ENCODE results near the gene TMEM63B.
"Not testable (repeated sequence)": the region's sequence is repeated elsewhere in the genome, so short reads cannot be mapped to it uniquely, and the experiment has no call there.

The TMEM63B gene

DNA sequence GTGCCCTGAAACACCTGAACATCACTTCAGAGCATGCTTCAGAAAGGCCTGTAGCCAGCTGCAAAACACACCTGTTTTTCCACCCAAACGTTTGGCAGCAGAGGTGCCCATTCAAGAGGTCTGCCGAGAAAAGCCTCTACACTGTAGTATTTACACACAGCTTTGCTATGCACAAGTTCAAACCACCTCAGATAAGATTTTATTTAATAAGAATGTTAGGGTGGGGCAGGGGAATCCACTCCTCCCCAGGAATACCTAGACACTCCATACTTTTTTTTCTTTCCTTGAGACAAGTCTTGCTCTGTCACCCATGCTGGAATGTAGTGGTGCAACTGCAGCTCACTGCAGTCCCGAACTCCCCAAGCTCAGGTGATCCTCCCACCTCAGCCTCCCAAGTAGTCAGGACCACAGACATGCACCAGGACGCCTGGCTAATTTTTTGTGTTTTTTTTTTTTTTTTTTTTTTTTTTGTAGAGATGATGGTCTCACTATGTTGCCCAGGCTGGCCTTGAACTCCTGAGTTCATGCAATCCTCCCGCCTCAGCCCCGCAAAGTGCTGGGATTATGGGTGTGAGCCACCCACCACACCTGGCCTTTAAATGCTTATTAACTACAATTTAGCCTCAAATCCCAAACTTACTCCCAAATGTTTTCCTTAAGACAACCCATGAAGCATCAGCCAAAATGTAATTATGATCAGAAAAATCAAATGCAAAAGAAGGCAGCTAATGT lies 9.8 kb upstream of the TMEM63B start:
- no peak for DNase-seq

DNA sequence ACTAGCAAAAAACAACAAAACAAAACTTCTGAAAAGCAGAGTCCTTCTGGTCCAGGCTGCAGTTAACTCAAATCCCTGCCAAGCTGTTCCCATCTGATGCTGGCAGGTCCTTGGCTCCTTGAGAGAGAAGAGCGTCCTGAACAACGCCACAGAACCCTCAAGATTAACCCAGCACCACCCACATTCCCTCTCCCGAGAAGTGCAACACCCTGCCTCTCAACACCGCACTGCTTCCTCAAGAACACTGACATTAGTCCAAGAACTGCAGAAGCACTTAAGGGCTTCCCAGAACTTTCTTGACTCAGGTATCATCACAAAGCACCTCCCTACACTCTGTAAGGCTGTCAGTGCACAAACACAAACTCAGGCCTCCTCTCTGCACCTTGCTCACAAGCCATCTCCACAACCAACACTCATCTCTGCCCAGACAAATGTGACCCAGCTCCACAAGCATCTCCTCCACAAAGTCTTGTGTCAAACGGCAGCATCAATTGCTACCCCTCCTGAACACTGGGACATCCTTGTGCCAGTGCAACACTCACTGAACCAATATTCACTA lies 7.6 kb upstream of the TMEM63B start:
- no peak for DNase-seq

DNA sequence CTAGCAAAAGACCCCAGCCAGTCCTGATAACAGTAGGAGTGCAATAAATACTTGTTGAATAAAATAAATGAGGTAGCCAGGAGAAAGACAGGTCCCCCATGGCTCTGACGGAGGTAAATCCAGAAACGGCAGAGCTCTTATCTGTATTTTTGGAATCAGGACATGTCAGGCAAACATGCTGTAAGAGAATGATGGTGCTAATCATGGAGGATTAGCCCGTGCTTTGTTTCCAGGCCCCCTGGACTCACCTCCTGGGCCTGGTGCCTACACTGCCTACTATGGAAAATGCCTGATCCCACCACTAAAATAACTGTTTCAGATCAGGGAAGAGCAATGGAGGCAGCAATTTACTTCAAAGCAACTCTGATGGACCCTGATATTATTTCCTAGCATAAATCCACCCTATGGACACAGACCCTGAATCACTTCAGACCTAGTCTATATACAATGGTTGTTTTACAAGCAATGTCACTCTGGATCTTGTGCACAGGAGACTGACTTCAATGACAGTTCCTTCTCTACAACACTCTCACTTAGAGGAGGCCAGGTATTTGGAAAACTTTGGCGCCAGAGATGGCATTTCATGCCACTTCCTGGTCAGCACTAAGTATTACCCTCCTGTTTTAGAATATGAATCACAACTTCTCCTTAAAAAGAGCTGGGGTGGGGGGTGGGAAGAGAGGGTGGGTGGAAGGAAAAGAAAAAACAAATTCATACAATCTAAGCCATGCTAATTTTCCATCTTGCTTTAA lies 6.5 kb upstream of the TMEM63B start:
- DNase-seq, result no peak

DNA sequence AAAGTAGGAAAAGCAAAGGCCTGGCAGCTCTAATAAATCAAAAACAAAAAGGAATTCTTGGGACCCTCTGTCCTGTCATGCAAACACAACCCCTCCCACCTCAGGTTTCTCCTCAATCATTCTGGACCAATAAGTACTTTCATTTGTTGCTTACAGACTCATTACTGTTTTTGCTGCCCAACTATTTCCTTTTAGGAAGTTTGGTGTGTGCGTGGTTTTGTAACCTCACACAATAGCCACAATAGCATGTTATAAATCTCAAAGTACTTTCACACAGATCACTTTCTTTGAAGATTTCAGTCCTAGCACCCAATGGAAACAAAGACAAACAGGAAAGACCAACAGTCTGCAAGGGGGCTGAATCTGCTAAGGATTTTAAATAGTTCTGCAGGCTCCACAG lies 4.6 kb upstream of the TMEM63B start:
- no peak for DNase-seq

DNA sequence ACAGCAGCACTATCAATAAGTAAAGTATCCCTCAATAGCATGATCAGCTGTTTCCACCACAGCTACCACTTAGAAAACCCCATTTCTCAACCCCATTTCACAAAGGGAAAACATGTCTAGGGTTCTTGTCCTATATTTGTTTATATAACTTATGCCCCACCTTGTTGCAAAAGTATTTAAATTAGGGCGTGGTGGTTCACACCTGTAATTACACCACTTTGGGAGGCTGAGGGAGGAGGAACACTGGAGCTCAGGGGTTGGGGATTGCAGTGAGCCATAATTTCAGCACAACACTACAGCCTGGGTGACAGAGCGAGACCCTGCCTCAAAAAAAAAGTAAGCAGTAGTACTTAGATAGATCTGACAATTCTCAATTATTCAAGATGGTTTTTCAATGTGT lies 3.8 kb upstream of the TMEM63B start:
- DNase-seq, result no peak

DNA sequence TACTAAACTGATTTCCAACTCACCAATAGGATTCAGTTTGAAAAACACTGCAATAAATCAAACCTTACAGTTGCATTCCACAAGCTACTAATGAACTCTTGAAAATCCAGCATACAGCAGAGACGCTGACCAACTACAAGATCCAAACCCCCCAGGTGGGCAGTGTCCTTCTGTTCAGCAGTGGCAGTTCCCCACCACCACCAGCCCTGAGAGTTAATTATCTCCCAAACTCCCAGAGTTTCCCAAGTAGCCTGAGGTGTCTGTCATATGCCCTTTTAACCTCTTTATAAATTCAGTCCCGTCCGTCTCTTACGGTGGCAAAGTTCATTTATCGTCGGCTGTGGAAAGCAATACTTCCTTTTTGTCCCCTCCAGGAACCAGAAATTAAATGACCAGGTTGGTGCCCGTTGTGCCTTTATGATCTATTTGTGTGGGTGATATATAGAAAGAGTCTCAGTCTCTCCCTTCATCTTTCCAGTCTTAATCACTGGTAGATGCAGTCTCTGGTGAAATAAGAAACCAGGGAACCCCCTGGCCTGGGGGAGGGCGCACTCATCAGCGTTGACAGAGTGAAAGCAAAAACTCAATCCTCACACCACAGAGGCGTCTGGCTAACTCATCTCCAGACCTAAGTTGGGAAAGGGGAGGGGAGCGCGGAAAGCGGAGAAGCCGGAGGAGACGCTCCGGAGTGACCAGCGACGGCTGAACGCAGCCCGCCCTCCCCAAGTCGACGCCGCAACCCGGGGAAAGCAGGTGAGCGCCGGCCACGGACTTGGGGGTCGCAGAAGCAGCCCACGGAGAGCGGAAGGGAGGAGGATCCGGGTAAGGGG lies 819 bp upstream of the TMEM63B start:
- DNase-seq, result no peak

DNA sequence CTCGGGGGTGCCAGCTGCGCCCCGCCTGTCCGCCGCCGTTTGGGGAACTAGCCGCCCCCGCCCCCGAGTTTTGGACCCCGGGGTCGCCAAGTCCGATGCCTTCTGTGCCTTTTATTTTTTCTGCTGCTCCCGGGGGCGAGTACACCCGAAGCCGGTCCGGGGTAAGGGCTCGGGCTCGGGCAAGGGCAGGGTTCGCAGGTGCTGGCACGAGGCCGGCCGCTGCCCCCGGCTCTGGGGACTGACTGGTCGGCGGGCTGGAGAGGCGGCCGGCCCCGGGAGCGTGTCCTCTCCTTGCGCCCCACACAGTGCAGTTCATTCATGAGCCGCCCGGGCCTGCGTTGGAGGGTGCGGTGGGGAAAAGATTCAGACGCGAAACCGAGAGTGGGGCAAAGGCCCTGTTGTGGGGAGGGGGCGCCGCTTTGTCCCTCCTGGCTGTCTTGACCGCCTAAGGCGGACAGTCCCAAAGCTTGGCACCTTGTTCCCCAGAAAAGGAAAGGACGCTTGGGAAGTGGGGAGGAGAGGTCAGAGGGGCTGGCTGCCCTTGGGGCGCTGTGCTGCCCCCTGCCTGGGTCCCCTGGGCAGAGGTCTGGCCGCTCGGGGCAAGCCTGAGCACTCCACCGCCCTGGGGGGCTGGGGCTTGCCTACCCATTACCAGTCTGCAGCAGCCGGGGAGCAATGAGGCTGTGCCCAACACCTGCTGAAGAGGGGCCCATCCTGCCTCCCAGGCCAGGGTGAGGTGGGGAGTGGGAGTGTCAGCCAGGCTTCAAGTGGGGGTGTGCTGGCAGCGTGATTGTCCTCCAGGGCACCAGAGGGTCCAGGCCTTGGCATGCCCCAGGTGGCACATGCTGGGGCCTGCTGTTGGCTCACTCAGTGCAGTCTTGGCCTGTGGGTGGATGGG lies 915 bp downstream of the TMEM63B start:
- DNase-seq, result no peak

DNA sequence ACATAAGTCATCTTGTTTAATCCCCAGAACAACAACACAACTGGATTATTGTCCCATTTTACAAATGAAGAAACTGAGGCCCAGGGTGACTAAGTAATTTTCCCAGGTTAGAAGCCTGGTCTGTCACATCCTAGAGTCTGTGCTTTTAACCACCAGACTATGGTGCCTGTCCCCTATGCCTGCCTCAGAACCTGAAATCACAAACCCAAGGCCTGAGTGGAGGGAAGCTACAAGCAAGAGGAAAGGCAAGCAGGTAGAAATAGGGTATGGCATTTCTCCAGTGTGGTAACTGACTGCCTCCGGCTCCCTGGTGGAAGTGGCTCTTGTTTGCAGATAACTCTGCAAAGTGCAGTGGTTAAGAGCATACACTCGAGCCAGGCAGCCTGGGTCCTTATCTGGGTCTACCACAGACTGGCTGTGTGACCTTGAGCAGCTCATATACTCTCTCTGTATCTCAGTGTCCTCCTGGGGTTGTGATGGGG lies 2.5 kb downstream of the TMEM63B start:
- no peak for DNase-seq

DNA sequence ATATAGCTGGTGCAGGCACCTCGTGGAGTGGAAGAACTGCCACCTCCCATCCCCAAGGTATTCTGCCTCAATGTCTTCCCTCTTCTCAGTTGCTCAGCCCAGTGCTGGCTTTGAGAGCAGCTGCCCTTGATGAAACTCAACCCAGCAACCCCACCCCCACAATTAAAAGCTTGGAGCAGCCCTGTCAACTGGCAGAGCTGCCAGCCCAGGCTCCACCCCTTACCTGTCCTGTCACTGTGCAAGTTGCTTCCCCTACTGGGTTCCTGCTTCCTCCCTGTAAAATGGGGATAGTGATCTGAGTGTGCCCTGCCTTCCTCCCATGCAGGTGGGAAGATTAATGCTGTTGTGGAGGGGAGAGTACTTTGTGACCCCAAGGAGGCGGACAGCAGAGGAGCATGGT lies 4.5 kb downstream of the TMEM63B start:
- no peak for DNase-seq

DNA sequence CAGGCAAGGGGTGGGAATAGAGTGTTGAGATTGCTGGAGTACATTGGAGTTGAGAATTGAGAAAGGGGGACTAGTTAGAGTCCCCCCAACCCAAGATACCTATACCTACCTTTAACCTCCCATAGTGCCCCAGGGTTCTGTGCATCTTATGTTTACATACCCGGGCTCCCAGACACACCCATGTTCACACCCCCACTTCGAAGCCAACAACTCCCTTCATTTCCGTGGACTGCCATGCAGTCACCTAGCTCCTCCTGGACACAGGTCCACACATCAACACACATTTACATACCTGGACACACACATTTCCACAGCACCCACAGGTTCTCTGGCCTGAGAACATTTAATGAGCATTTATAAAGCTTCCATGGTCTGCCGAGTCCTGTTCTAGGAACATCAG lies 5.1 kb downstream of the TMEM63B start:
- no peak for DNase-seq

DNA sequence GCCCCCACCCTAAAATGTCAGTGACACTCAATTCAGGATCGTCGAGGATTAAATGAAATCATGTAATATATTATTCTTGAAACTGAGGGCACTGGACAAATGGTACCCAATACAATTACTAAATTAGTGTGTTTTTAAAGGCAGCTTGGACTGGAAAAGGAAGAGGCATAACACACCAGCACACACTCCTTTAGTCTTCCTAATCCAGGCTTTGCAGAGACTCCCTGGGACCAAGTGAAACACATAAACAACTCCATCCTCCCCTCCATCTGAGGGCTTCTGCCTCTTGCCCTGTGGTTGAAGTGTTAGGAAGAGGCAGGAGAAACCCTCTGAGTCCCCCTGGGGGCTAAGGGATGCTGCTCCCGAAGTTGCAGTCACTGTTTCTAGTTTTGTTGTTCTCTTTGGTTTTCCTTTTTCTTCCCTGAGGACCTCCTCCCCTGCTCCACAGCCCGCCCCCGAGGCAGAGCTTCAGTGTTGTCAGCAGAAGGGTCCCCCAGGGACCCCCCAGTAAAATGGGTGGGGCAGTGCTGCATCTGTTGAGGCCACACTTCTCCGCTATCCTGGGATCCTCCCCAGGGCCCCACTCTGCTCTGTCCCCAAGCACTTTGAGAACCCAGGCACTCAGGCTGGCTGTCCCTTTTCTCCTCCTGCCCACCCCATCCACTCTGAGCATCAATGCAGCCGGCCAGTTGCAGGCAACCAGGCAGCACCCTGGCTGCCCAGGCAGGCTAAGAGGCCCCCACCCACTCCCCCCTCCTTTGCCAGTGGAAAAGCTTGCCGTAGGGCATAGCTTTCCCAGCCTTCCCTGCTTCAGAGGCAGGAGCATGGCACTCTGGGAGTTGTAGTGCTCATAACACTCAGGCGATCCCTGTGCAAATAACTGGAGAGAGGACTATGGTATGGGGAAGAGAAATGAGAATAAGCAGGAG lies 5.9 kb downstream of the TMEM63B start:
- no peak for DNase-seq

DNA sequence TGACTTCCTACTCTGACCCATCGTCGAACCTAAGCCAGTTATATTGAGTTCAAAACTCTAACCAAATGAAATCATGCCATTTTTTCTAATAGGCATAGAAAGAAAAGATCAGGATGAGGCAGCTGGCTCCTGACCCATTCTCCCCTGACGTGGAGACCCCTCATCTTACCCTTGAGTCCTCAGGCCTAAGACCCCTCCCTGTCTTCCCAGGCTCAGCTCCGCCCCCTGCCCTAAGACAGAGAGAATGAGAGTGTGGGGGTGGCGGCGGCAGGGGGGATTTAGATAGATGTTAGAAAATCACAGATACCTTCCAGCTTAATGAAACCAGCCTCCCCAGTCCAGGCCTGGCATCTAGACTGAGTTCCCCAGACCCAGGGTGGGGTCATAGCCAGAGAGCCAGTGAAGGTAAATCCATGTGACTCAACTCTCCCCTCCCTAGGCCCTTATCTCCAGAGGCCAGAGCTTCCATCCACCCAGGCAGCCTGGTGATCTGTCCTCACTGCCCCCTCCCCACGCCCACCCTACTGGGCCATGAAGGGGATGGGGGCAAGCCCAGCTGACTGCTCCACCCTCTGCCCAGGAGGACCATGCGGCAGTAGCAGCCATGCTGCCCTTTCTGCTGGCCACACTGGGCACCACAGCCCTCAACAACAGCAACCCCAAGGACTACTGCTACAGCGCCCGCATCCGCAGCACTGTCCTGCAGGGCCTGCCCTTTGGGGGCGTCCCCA lies 6.8 kb downstream of the TMEM63B start:
- DNase-seq, result no peak

DNA sequence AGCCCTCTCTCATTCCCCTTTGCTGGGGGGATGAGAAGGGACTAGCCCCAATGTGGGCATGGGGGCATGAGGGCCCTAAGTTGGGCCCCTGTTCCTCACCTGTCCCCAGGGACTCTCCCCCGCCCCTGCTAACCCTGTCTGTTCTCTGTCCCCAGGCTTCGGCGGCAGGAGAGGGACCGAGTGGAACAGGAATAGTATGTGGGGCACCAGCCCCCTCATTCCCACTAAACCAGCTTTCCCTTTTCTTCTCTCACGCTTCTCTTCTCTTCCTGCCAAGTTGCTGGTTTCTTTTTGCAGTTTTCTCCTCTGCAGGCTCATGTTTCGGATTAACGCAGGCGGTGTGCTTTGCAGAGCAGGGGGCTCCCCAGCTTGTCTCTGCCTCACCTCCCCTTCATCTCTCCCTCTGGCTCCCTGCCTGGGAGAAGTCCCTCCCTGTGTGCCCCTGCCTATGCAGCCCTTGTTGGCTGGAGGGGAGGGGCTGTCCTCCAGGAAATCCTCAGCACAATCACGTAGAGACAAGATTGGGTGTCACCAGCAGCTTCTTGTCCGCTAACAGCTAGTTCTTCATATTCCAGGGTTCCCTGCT lies 7.9 kb downstream of the TMEM63B start:
- DNase-seq, result no peak

DNA sequence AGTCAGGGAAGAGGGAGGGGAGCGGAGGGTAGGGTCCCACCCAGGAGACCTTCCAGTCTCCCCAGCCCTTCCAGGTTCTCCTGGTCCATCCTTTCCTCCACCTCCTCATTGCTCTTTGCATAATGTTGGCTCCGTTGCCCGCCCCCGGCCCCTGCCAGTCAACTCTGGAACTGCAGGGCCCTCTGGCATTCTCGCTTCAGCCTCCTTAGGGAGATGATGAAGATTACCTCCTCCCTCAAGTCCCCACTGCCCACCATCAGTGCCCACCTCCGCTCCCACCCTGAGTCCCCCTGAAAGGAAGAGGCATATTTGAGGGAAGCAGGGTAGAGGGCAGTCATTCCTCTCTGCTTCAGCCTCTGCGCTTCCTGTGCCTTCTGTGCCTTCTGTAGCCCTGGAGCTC lies 8.5 kb downstream of the TMEM63B start:
- DNase-seq, result no peak

DNA sequence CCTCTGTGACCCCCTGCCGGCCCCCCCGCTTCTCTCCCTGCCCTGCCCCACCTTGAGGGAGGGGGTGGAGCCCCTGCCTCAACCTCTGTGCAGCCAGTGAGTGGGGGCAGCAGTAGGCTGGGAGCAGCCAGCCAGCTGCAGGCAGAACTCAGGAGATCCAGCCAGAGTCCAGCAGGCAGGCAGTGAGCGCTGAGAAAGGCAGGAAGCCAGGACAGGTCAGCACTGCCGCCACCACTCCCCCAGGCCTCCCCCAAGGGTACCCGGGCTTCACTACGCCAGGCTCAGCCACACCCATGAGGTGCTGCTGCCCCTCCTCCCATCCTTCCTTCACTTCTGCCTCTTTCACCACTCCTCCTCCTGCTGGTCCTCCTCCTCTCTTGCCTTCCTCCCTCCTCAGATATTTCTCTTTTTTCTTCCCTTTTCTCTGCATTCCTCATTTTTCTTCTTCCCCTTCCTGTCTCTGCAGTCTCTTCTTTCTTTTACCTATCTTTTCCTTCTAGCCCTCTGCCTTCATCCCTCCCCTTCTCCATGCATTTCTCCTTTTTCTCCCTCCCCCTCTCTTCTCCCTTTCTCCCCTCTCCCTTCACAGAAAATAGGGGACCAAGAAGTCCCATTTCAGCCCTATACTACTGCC lies 11.5 kb downstream of the TMEM63B start:
- DNase-seq, result no peak

DNA sequence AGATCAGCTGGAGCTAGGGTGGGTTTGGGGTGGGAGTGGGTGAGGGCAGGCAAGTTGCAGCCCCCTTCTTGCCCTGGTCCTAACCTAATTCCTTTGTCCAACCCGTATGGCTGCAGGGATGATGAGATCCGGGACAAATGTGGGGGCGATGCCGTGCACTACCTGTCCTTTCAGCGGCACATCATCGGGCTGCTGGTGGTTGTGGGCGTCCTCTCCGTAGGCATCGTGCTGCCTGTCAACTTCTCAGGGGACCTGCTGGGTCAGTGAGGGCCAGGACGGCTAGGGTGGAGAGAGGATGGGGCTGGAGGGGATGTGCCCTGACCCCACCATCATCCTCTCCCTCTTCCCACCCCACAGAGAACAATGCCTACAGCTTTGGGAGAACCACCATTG lies 12.0 kb downstream of the TMEM63B start:
- DNase-seq, result no peak

DNA sequence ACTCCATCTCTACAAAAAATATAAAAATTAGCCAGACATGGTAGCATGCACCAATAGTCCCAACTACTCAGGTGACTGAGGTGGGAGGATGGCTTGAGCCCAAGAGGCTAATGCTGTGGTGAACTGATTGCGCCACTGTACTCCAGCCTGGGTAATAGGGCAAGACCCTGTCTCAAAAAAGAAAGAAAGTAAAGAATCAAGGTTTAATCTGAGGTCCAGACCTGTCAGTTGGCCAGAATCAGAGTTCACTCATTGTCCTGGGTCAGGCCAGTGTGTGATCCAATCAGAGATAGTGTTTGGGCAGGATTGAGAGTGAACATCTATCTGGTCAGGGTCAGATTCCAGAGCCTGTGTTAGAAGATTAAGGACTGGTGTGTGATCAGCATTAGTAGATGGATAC lies 15.5 kb downstream of the TMEM63B start:
- DNase-seq, result no peak

DNA sequence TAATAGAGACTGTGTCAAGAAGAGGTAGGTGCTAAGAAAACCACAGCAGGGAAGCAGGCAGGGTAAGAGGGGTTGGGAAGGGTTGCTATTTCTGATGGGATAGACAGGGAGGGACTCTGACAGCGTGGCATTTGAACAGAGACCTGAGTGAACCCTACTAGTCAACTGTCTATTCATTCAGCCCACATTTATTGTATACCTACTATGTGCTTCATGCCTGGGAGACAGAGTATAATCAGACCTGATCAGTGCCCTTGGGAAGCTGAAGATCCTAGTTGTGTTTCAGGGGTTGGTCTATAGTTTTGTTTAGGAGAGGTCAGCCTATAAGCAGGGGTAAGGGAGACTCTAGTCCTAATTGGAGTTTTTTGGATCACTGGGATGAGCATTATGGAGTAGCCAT lies 16.4 kb downstream of the TMEM63B start:
- DNase-seq, result no peak

DNA sequence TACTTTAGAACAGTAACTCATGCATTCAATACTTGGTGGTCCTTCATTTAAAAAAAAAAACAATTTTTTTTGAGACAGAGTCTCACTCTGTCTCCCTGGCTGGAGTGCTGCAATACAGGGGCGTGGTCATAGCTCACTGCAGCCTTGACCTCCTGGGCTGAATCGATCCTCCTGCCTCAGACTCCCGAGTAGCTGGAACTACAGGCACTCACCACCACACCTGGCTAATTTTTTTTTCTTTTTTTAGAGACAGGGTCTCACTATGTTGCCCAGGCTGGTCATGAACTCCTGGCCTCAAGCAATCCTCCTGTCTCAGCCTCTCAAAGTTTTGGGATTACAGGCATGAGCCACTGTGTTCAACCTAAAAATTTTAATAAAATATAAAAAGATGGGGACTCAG lies 17.2 kb downstream of the TMEM63B start:
- not testable (repeated sequence) for DNase-seq
